Neural crest cell (in vitro differentiated cells): Measurements from ENCODE around the gene IKBIP. TPM values are rescaled to one million over a fixed set of nuclear protein-coding genes. Genes with fewer than 3 reads are reported as not detected.

Experiments
- DNase-seq: peaks from one replicate; pipeline ENCODE4 v3.0.0; 2021; ENCODE audit warnings: low read depth, mixed read lengths, low spot score
- H3K27ac Mint-ChIP-seq: one replicate; pipeline ENCODE4 v1.8.0; 2021; ENCODE audit warnings: mild to moderate bottlenecking, mixed read lengths; ENCODE audit not compliant: unreplicated experiment
- H3K27me3 Mint-ChIP-seq: 2 replicates; pipeline ENCODE4 v1.8.0; 2021; ENCODE audit warnings: low read depth, mild to moderate bottlenecking, mixed read lengths
- H3K36me3 Mint-ChIP-seq: 2 replicates; pipeline ENCODE4 v1.8.0; 2021; ENCODE audit warnings: low read depth, mild to moderate bottlenecking, mixed read lengths
- H3K4me1 Mint-ChIP-seq: 2 replicates; pipeline ENCODE4 v1.8.0; 2021; ENCODE audit warnings: mixed read lengths
- H3K4me3 Mint-ChIP-seq: one replicate; pipeline ENCODE4 v1.8.0; 2021; ENCODE audit warnings: mild to moderate bottlenecking, mixed read lengths
- H3K9me3 Mint-ChIP-seq: 2 replicates; pipeline ENCODE4 v1.8.0; 2021; ENCODE audit warnings: mixed read lengths
- total RNA-seq: library from RNA; stranded (reverse); gene quantifications from 2 replicates; pipeline ENCODE4 v1.2.1, GENCODE V29; 2021
- TF ChIP-seq, protein P1 (sequence below): fragments of 200-600 bp; sonication (generic); conservative IDR thresholded peaks from 2 replicates; pipeline ENCODE4 v1.5.0; 2021; ENCODE audit warnings: antibody characterized with exemption, mild to moderate bottlenecking

IKBIP gene
- total RNA-seq, 1 donor from 2014 or later, result 20.2 TPM

DNA sequence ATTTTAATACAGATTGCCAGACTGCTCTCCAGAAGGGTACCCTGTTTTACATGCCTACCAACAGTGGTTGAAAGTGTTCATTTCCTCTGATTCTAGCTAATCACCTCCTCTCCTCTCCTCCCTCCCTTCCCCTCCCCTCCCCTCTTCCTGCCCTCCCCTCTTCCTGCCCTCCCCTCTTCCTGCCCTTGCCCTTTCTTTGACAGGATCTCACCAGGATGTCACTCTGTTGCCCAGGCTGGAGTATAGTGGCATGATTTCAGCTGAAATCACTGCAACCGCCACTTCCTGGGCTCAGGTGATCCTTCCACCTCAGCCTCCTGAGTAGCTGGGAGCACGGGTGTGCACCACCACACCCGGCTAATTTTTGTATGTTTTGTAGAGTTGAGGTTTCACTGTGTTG is 25.2 kb upstream of the IKBIP start:
- Mint-ChIP-seq H3K36me3 (no peaks in the 10 kb centered on the region), H3K4me3 (no peak overlapping the region), H3K4me1 (no peaks in the 10 kb centered on the region), H3K27ac (no peak overlapping the region), H3K27me3 (no peaks in the 10 kb centered on the region), H3K9me3 (no peaks in the 10 kb centered on the region)
- TF ChIP-seq, protein P1, sequence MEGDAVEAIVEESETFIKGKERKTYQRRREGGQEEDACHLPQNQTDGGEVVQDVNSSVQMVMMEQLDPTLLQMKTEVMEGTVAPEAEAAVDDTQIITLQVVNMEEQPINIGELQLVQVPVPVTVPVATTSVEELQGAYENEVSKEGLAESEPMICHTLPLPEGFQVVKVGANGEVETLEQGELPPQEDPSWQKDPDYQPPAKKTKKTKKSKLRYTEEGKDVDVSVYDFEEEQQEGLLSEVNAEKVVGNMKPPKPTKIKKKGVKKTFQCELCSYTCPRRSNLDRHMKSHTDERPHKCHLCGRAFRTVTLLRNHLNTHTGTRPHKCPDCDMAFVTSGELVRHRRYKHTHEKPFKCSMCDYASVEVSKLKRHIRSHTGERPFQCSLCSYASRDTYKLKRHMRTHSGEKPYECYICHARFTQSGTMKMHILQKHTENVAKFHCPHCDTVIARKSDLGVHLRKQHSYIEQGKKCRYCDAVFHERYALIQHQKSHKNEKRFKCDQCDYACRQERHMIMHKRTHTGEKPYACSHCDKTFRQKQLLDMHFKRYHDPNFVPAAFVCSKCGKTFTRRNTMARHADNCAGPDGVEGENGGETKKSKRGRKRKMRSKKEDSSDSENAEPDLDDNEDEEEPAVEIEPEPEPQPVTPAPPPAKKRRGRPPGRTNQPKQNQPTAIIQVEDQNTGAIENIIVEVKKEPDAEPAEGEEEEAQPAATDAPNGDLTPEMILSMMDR, result no peak
- DNase-seq, result no peak

DNA sequence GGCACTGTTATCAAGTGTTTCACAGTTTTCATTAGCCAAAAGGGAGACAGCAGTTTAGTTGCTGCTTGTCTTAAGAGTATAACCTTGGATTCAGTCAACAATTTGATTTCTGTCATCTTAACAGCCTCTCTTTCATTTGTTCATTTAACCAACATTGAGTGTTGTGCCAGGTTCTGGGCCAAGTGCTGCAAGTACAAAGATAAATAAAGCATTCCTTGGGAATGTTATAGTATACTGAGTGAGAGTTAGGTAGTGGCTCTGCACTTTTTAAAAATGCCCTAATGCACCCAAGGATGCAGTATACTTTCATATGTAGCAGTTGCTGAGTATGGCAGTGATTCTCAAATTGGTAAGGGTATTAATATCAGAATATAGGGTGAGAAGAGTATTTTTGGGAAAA is 15.9 kb upstream of the IKBIP start:
- Mint-ChIP-seq H3K27me3 (no peaks in the 10 kb centered on the region), H3K9me3 (no peaks in the 10 kb centered on the region), H3K36me3 (peaks cover 6% of the 10 kb centered on the region), H3K4me3 (no peak overlapping the region), H3K27ac (no peak overlapping the region), H3K4me1 (no peaks in the 10 kb centered on the region)
- TF ChIP-seq, protein P1, result no peak
- no peak for DNase-seq

DNA sequence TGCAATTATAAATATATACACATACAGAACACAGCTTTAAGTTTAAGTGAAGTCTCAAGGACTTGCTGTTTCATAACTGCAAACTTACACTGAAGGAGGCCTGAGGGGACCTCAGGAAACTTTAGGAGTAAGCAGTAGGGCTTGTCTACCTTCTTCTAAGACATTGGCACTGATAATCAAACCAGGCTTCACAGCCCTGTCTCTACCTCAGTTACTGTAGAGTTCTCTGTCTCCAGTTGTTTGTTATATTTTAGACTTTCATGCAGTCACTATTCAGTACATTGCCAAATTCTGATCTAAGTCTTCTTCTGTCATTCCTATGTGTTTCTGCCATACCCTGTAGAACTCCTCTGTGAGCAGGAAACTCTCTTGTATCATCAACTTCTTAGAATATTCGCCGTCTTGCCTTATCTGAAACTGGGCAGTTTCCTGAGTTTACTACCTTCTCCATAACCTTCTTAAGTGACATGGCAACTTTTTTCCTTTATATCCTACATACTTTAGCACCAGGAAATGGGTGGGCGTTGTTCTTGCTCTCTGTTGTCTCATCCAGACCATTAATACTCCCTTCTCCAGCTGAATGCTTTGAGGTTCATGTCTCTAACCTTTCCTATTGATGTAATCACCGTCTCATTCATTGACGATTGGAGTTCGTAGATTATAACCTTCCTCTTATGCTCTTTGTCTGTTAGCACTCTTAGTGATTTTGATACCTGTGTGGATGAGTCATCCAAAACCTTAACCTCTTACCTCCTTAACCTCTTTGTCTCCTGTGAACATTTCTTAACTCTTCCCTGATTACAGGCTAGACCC is 11.9 kb upstream of the IKBIP start:
- TF ChIP-seq, protein P1, result no peak
- peaks cover 6% of the 10 kb centered on the region for H3K36me3 Mint-ChIP-seq
- DNase-seq, result no peak
- H3K4me1 Mint-ChIP-seq, result peaks cover 4% of the 10 kb centered on the region
- H3K27me3 Mint-ChIP-seq, result no peaks in the 10 kb centered on the region
- H3K9me3 Mint-ChIP-seq, result no peaks in the 10 kb centered on the region
- H3K27ac Mint-ChIP-seq, result no peak overlapping the region
- no peak overlapping the region for H3K4me3 Mint-ChIP-seq

DNA sequence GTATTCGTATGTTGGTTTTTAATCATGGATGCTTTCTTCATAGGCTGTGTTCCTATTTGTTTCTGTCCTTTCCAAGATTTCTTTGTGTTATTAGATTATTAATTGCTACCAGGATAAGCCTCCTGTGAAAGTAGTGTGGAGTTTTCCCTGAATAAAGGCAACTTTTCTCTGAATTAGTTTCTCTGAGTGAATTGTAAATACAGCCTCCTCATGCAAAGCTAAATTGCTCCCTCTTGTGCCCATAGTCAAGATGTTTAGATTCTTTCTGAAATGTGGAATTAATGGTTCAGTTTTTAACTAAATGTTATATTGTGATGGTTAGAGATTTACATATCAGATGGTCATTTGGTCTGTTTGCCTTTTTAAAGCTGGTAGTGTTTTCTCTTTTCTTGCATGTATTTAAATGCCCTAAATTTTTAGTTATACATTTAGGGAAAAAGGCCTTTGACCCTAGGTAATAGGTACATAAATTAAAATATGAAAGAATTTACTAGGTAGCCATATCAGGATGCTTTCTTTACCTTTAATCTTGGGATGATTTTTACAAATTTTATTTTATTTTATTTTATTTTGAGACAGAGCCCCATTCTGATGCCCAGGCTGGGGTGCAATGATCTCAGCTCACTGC is 9.4 kb upstream of the IKBIP start:
- TF ChIP-seq, protein P1, result peak; percentile 84
- H3K4me3 Mint-ChIP-seq, result peak overlapping the region; percentile 48
- H3K27me3 Mint-ChIP-seq, result no peaks in the 10 kb centered on the region
- H3K36me3 Mint-ChIP-seq, result peaks cover 11% of the 10 kb centered on the region
- H3K9me3 Mint-ChIP-seq, result no peaks in the 10 kb centered on the region
- H3K27ac Mint-ChIP-seq, result no peak overlapping the region
- no peak for DNase-seq
- H3K4me1 Mint-ChIP-seq, result peaks cover 4% of the 10 kb centered on the region

DNA sequence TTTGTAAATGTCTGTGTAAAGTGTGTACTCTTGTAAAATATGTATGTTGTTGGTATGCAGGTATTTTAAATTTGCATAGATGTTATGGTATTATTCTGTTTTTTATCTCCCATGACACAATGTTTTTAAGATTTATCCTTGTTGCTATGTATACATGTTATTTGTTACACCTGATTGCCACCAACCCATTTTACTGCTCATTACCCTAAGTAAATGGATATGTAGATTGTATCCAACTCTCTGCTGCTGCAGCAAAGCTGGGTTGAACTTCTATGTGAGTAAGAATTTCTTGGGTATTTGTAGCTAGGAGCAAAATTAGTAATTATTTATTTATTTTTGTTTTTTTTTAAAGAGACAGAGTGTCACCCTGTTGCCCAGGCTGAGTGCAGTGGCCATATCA is 6.7 kb upstream of the IKBIP start:
- no peaks in the 10 kb centered on the region for H3K9me3 Mint-ChIP-seq
- H3K27me3 Mint-ChIP-seq, result no peaks in the 10 kb centered on the region
- no peak overlapping the region for H3K27ac Mint-ChIP-seq

More for the DNA sequence above, 6.7 kb upstream of the IKBIP start:
- H3K36me3 Mint-ChIP-seq, result peaks cover 7% of the 10 kb centered on the region
- peaks cover 15% of the 10 kb centered on the region for H3K4me1 Mint-ChIP-seq
- TF ChIP-seq, protein P1, result no peak
- no peak overlapping the region for H3K4me3 Mint-ChIP-seq
- DNase-seq, result no peak
